Stimulated activated memory B cell treated with anti-CD40 and anti-IgM and Interleukin-4, amounts not matched to agents 10 μg/mL and 1 μg/mL and 100 μg/mL, for 72 hours (primary cell): Measurements from ENCODE around the gene AGAP1.

ENCODE experiments used
- ATAC-seq: fragments of 150-1000 bp; cut with Tn5 transposase; 2 replicates; pipeline ENCODE4 v1.10.0; 2021
- H3K27ac Mint-ChIP-seq: one replicate; pipeline ENCODE4 v1.8.0; 2022; ENCODE audit warnings: mild to moderate bottlenecking, mixed read lengths
- H3K27me3 Mint-ChIP-seq: one replicate; pipeline ENCODE4 v1.8.0; 2022; ENCODE audit warnings: mixed read lengths
- H3K36me3 Mint-ChIP-seq: one replicate; pipeline ENCODE4 v1.8.0; 2022; ENCODE audit warnings: mixed read lengths
- H3K4me1 Mint-ChIP-seq: one replicate; pipeline ENCODE4 v1.8.0; 2022; ENCODE audit warnings: mixed read lengths
- H3K4me3 Mint-ChIP-seq: one replicate; pipeline ENCODE4 v1.8.0; 2022; ENCODE audit warnings: mild to moderate bottlenecking, moderate library complexity, mixed read lengths
- H3K9me3 Mint-ChIP-seq: one replicate; pipeline ENCODE4 v1.8.0; 2022; ENCODE audit warnings: mixed read lengths

Gene AGAP1

DNA sequence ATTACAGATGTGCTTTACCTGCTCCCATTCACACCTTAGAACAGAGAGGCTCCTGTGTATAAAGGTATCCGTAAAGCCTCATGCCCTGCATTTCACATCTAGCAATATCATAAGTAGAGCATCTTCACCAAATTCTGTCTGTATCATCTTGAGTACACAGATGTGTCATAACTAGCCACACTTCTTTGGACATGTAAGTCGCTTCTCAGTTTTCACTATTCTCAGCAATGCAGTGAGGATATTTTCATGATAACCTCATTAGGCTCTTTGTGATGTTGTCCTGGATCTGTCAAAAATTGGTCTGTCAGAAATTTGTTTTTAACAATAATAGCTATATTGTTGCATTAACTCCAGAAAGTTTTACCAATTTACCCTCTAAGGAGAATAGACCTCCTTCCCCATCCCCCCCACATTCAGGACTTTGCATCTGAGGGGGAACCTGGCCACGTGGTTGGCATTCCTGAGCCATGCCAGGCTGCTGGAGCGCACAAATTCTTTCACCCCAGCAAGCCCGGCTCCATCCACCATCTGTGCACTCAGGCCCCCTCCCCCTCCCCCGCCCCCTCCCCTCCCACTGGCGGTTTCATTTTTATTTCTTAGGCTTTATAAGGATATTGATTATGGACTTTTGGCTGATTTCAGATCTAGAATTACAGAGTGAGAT, 34.1 kb downstream of the AGAP1 start:
- Mint-ChIP-seq H3K4me1 (no peaks in the 10 kb centered on the region), H3K27ac (no peak overlapping the region), H3K36me3 (no peaks in the 10 kb centered on the region), H3K9me3 (no peaks in the 10 kb centered on the region), H3K27me3 (no peaks in the 10 kb centered on the region), H3K4me3 (no peak overlapping the region)
- no peak for ATAC-seq

- Mint-ChIP-seq H3K4me1 (no peaks in the 10 kb centered on the region), H3K27me3 (no peaks in the 10 kb centered on the region), H3K27ac (no peak overlapping the region), H3K36me3 (no peaks in the 10 kb centered on the region), H3K4me3 (no peak overlapping the region), H3K9me3 (no peaks in the 10 kb centered on the region)
- ATAC-seq: no peak
These were observed 35.8 kb downstream of the AGAP1 start for GRCh38 chr2:235529621-235530020.

- Mint-ChIP-seq H3K27ac (no peak overlapping the region), H3K9me3 (no peaks in the 10 kb centered on the region), H3K27me3 (no peaks in the 10 kb centered on the region), H3K4me1 (no peaks in the 10 kb centered on the region), H3K4me3 (no peak overlapping the region), H3K36me3 (no peaks in the 10 kb centered on the region)
- ATAC-seq: no peak
These were observed 36.9 kb downstream of the AGAP1 start for GRCh38 chr2:235530735-235531134.

DNA sequence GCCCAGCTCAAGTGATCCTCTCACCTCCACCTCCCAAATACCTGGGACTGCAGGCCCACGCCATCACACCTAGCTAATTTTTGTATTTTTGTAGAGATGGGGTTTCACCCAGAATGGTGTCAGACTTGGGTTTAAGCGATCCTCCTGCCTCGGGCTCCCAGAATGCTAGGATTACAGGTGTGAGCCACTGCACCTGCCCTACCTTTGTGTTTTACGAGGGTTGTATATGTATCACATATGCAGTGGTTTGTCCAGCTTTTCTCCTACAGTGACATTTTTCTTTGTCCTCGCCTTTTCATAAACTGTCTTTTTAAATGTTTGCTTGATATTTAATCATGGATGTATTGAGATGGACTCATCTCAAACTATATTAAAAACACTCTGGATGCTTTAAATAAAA, 38.5 kb downstream of the AGAP1 start:
- Mint-ChIP-seq H3K9me3 (no peaks in the 10 kb centered on the region), H3K27ac (no peak overlapping the region), H3K4me3 (no peak overlapping the region), H3K36me3 (no peaks in the 10 kb centered on the region), H3K27me3 (no peaks in the 10 kb centered on the region), H3K4me1 (no peaks in the 10 kb centered on the region)
- no peak for ATAC-seq

- H3K4me3 Mint-ChIP-seq: no peak overlapping the region
- H3K4me1 Mint-ChIP-seq: no peaks in the 10 kb centered on the region
- H3K27me3 Mint-ChIP-seq: no peaks in the 10 kb centered on the region
- ATAC-seq: no peak
- H3K9me3 Mint-ChIP-seq: no peaks in the 10 kb centered on the region
- H3K36me3 Mint-ChIP-seq: no peaks in the 10 kb centered on the region
- H3K27ac Mint-ChIP-seq: no peak overlapping the region
These were observed 39.4 kb downstream of the AGAP1 start for GRCh38 chr2:235533198-235533597.

GRCh38 chr2:235533616-235534385, 40.0 kb downstream of the AGAP1 start:
- no peak for ATAC-seq
- H3K4me3 Mint-ChIP-seq: no peak overlapping the region
- H3K27ac Mint-ChIP-seq: no peak overlapping the region
- H3K36me3 Mint-ChIP-seq: no peaks in the 10 kb centered on the region
- H3K9me3 Mint-ChIP-seq: no peaks in the 10 kb centered on the region
- no peaks in the 10 kb centered on the region for H3K27me3 Mint-ChIP-seq
- H3K4me1 Mint-ChIP-seq: no peaks in the 10 kb centered on the region

DNA sequence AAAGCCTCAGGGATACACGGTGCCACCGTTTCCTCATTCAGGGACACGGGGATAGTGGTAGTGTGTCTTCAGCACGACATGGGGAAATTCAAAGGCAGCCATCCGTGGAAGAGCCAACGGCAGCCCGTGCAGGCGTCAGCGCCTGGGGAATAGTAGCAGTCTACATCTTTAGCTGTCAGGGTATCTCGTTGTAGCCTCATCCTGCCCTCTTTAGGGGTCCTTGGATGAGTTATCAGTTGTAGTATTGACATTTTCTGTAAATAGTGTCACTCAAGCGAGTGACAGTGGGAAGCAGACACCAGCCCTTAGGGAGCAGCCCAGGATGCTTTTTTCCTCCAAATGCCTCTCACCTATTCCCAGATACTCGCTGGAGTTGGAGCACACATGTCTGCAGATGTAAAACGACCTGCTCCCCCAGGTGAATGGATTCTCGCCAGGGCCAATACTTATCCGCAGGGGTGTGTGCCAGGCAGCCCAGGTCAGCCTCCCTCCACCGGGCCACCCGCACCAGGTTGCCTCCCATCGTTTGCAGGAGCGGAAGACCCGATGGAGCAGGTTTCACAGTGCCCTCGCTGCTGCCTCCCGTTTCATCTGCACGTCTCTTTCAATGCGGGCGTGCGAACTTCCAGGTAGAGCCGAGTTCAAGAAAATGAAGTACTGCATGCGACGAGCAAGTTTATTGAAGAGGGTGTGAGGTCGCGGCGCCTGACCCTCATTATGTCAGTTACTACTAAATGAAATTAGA, 41.0 kb downstream of the AGAP1 start:
- Mint-ChIP-seq H3K36me3 (no peaks in the 10 kb centered on the region), H3K27ac (no peak overlapping the region), H3K27me3 (no peaks in the 10 kb centered on the region), H3K4me3 (no peak overlapping the region), H3K9me3 (no peaks in the 10 kb centered on the region), H3K4me1 (no peaks in the 10 kb centered on the region)
- ATAC-seq: no peak

- Mint-ChIP-seq H3K4me3 (no peak overlapping the region), H3K27me3 (no peaks in the 10 kb centered on the region)
These were observed 41.7 kb downstream of the AGAP1 start for GRCh38 chr2:235535423-235536130.

DNA sequence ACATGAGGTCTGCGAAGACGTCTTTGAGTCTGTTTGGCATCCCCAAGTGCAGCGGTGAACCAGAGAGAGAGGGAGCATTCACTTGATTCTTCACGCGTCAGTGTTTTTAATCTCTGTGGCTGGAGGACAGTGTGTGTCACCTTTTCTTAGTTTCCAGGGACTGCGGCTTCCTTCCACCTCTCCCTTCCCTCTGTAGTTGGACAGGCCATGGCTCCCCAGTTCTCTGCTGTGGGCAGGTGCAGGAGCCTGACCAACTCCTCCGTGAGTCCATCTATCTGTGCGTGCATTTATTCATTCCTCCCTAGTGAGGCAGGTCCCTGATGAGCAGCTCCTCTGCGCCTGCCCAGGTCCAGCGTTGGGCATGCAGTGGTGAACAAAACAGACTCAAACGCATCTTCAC, 42.9 kb downstream of the AGAP1 start:
- H3K9me3 Mint-ChIP-seq: no peaks in the 10 kb centered on the region
- H3K27me3 Mint-ChIP-seq: no peaks in the 10 kb centered on the region
- no peaks in the 10 kb centered on the region for H3K36me3 Mint-ChIP-seq
- H3K27ac Mint-ChIP-seq: no peak overlapping the region
- no peaks in the 10 kb centered on the region for H3K4me1 Mint-ChIP-seq
- H3K4me3 Mint-ChIP-seq: no peak overlapping the region
- ATAC-seq: no peak

More at GRCh38 chr2:235535423-235536130, 41.7 kb downstream of the AGAP1 start:
- Mint-ChIP-seq H3K9me3 (no peaks in the 10 kb centered on the region), H3K27ac (no peak overlapping the region), H3K4me1 (no peaks in the 10 kb centered on the region), H3K36me3 (no peaks in the 10 kb centered on the region)
- ATAC-seq: no peak

DNA sequence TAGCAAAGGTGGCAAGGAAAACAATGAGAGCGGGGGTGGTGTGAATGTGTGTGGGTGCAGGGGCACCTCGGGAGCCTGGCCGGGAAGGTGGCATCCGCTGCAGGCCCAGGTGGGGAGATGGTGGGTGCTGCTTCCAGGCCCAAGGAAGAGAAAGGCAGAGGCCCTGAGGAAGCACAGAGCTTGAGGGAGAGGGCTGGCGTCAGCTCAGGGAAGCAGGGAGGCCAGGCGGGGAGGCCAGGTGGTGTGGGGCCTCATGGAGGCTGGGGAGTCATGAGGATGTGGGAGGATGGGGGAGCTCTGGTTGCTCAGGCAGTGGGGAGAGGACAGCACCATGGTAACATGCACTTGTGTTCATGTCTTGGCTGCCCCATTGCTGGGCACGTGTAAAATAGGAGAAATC, 43.3 kb downstream of the AGAP1 start:
- Mint-ChIP-seq H3K9me3 (no peaks in the 10 kb centered on the region), H3K36me3 (no peaks in the 10 kb centered on the region), H3K27me3 (no peaks in the 10 kb centered on the region), H3K4me1 (no peaks in the 10 kb centered on the region), H3K4me3 (no peak overlapping the region), H3K27ac (no peak overlapping the region)
- no peak for ATAC-seq

DNA sequence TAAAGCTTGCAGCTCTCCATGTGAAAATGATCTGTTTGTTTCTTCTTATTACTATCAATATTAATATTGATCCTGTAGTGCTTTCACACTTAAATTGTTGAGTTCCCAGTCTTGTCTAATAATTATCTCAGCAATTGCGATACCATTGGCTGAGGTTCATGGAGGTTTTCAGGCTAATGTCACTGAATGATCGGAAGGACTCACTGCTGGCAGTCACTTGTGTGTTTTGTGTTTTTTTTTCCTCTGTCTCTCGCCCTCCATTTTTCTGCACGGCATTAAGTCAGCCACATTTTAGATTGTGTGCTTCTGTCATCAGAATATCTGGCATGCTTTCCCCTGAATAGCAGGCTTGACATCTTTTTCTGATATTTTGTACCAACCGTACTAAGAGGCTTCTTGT, 43.7 kb downstream of the AGAP1 start:
- H3K9me3 Mint-ChIP-seq: no peaks in the 10 kb centered on the region
- ATAC-seq: no peak
- no peak overlapping the region for H3K4me3 Mint-ChIP-seq
- H3K27ac Mint-ChIP-seq: no peak overlapping the region
- H3K36me3 Mint-ChIP-seq: no peaks in the 10 kb centered on the region
- H3K27me3 Mint-ChIP-seq: no peaks in the 10 kb centered on the region
- no peaks in the 10 kb centered on the region for H3K4me1 Mint-ChIP-seq

DNA sequence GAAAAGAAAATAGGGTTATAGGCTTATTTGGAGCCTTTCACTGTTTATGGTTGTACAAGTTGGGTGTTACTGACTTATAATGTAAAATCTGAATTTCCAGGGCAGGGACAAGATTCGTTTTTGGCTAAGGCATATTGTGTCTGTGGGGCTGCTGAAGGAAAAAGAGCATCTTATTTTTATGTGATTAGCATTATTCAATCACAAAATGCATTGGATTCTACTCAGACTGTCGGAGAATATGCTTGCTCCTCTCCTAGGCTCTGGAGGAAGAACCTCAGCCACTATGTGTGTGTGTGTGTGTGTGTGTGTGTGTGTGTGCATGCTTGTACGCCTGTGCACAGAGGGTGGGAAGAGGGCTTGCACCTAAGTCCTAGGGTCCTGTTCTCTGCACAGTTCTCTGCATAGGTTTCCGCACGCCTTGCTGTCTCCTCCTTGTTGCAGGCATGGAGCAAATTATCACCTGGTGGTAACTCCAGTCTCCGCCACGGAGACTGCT, 44.3 kb downstream of the AGAP1 start:
- Mint-ChIP-seq H3K27ac (no peak overlapping the region), H3K4me1 (no peaks in the 10 kb centered on the region), H3K9me3 (no peaks in the 10 kb centered on the region), H3K27me3 (no peaks in the 10 kb centered on the region), H3K36me3 (no peaks in the 10 kb centered on the region), H3K4me3 (no peak overlapping the region)
- no peak for ATAC-seq

DNA sequence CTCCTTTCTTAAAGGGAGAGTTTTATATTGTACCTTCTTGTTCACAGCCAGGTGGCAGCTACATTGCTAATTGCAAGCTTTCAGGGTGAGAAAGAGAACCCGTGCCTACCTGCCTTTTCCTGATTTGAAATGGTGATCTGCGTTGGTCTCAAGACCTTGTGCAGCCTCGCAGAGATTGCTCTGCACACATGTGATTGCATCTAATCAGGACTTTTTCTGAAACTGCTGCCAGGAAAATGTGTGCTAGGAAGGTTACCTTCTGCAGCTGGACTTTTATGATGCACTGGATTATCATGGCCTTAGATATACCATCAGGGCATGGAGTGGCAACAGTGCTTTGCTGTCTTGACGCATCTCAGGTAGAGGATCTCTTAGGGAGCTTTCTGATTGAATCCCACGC, 45.1 kb downstream of the AGAP1 start:
- ATAC-seq: no peak
- Mint-ChIP-seq H3K27ac (no peak overlapping the region), H3K4me1 (no peaks in the 10 kb centered on the region), H3K36me3 (no peaks in the 10 kb centered on the region), H3K9me3 (no peaks in the 10 kb centered on the region), H3K27me3 (no peaks in the 10 kb centered on the region), H3K4me3 (no peak overlapping the region)

GRCh38 chr2:235539773-235540172, 45.9 kb downstream of the AGAP1 start:
- peak; percentile 40 for ATAC-seq
- Mint-ChIP-seq H3K27ac (no peak overlapping the region), H3K36me3 (no peaks in the 10 kb centered on the region), H3K27me3 (peaks cover 6% of the 10 kb centered on the region), H3K9me3 (no peaks in the 10 kb centered on the region), H3K4me3 (no peak overlapping the region), H3K4me1 (no peaks in the 10 kb centered on the region)

DNA sequence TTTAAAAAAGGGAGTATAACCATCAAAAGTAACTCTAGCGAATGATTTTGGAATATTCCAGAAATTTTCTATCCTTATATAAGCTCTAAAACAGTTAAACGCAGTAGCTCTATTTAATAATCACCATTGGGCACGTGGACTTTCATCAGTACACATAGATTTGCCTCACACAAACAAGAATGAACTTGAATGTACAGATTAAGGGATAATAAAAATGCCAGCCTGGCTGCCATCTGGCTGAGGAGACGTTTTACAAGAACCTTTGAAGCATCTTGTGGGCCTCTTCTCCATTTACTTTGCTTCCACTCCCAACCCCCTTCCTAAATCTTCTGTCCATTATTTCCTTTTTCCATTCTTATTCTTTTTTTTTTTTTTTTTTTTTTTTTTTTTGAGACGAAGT, 47.2 kb downstream of the AGAP1 start:
- H3K4me1 Mint-ChIP-seq: no peaks in the 10 kb centered on the region
- H3K36me3 Mint-ChIP-seq: no peaks in the 10 kb centered on the region
- H3K27me3 Mint-ChIP-seq: peaks cover 9% of the 10 kb centered on the region
- H3K27ac Mint-ChIP-seq: no peak overlapping the region
- ATAC-seq: no peak
- H3K9me3 Mint-ChIP-seq: no peaks in the 10 kb centered on the region
- H3K4me3 Mint-ChIP-seq: no peak overlapping the region
